Keratinocyte (primary cell): ENCODE results near the gene BCL2L1. TPM values are rescaled to one million over a fixed set of nuclear protein-coding genes. Genes with fewer than 3 reads are reported as not detected.

Source experiments
- DNase-seq: peaks from one replicate; pipeline ENCODE4 v3.0.0-alpha.2; 2011; ENCODE audit warnings: low read depth, missing footprints, low spot score
- FAIRE-seq: peaks from 2 replicates; lab custom pipeline; 2011; peaks lifted over from hg19 to GRCh38; lab: Jason Lieb, UNC
- H2AFZ ChIP-seq: 2 replicates; pipeline ENCODE4 v1.6.0; 2012; ENCODE audit warnings: low read length, control low read depth, inconsistent platforms; ENCODE audit not compliant: control insufficient read depth
- H3K27ac ChIP-seq: 2 replicates; pipeline ENCODE4 v1.5.1; 2011; ENCODE audit warnings: low read length; ENCODE audit not compliant: control insufficient read depth, insufficient read depth
- H3K27me3 ChIP-seq: 3 replicates; pipeline ENCODE4 v1.6.0; 2011; ENCODE audit warnings: low read length; ENCODE audit not compliant: control insufficient read depth, insufficient read depth; ENCODE audit errors: extremely low read depth
- H3K36me3 ChIP-seq, 2 experiments: 2 replicates in 1 of 2; 3 replicates in 1 of 2; pipeline ENCODE4 v1.5.1; 2011; ENCODE audit warnings: low read length in 2 of 2, mild to moderate bottlenecking in 1 of 2; ENCODE audit not compliant: control insufficient read depth in 2 of 2, insufficient read depth in 2 of 2; ENCODE audit errors: extremely low read depth in 1 of 2
- H3K4me1 ChIP-seq: 3 replicates; pipeline ENCODE4 v1.5.1; 2011; ENCODE audit warnings: low read length; ENCODE audit not compliant: control insufficient read depth, insufficient read depth; ENCODE audit errors: extremely low read depth
- H3K4me2 ChIP-seq: 3 replicates; pipeline ENCODE4 v1.6.0; 2011; ENCODE audit warnings: low read depth, low read length; ENCODE audit not compliant: control insufficient read depth, insufficient read depth; ENCODE audit errors: extremely low read depth
- H3K4me3 ChIP-seq, 3 experiments: fragments of 200-600 bp in 1 of 3; sonication (generic) in 1 of 3; 2 replicates in 2 of 3; 3 replicates in 1 of 3; pipeline ENCODE4 v1.5.1; 2011 to 2016; ENCODE audit warnings: low read length in 3 of 3, mild to moderate bottlenecking in 3 of 3, control low read depth in 2 of 3, inconsistent platforms in 1 of 3, low read depth in 1 of 3, mixed read lengths in 1 of 3, mixed run types in 1 of 3, moderate library complexity in 1 of 3; ENCODE audit not compliant: control insufficient read depth in 2 of 3, insufficient read depth in 2 of 3; ENCODE audit errors: extremely low read depth in 1 of 3
- H3K79me2 ChIP-seq: 2 replicates; pipeline ENCODE4 v1.6.0; 2012; ENCODE audit warnings: low read length; ENCODE audit not compliant: control insufficient read depth, insufficient read depth
- H3K9ac ChIP-seq: 3 replicates; pipeline ENCODE4 v1.6.0; 2011; ENCODE audit warnings: low read length; ENCODE audit not compliant: control insufficient read depth, insufficient read depth; ENCODE audit errors: extremely low read depth
- H3K9me1 ChIP-seq: 3 replicates; pipeline ENCODE4 v1.6.0; 2011; ENCODE audit warnings: low read length; ENCODE audit not compliant: control insufficient read depth, insufficient read depth; ENCODE audit errors: extremely low read depth
- H3K9me3 ChIP-seq: 2 replicates; pipeline ENCODE4 v1.5.1; 2012; ENCODE audit warnings: low read depth, low read length; ENCODE audit not compliant: control insufficient read depth
- H4K20me1 ChIP-seq: 3 replicates; pipeline ENCODE4 v1.6.0; 2011; ENCODE audit warnings: low read length; ENCODE audit not compliant: control insufficient read depth, insufficient read depth; ENCODE audit errors: extremely low read depth
- CTCF ChIP-seq, 3 experiments: IDR thresholded peaks in 1 of 3; conservative IDR thresholded peaks in 1 of 3; optimal IDR thresholded peaks in 1 of 3; 2 replicates in 2 of 3; 3 replicates in 1 of 3; pipeline versions ENCODE3 to v1.5.1; 2011; ENCODE audit warnings: low read length in 3 of 3, mild to moderate bottlenecking in 3 of 3, moderate library complexity in 2 of 3, control low read depth in 1 of 3, inconsistent platforms in 1 of 3; ENCODE audit not compliant: insufficient read depth in 2 of 3; ENCODE audit errors: extremely low read depth in 1 of 3
- EZH2 ChIP-seq: IDR thresholded peaks from one replicate; pipeline ENCODE4 v1.6.1; 2012; ENCODE audit warnings: inconsistent platforms, mild to moderate bottlenecking, low read length, moderate library complexity
- dilution Hi-C: fragments of 300-500 bp; cut with MboI; formaldehyde crosslinking; loops from one replicate; pipeline ENCODE4 v1.7.0; 2020; ENCODE audit warnings: low sequenced_read_pairs; ENCODE audit not compliant: extremely low pct_ligation_motif_present
- polyA plus RNA-seq, 5 experiments: library from polyadenylated mRNA; depleted of rRNA in 3 of 5; stranded (reverse) in 3 of 5; stranded (forward) in 1 of 5; unstranded in 1 of 5; fragments of >200 nt; gene quantifications; 1 replicate in 1 of 5; 2 replicates in 3 of 5; 3 replicates in 1 of 5; pipeline versions ENCODE4 v1.2.1 to v1.2.3, GENCODE V29; 2011 to 2012; ENCODE audit warnings: missing spikeins in 2 of 5, low read depth in 1 of 5, low replicate concordance in 1 of 5

BCL2L1 gene
- polyA plus RNA-seq, 1 donor (not counting 4 experiments of a cell fraction or from before 2014, with no cell fraction given) = 109 TPM

GRCh38 chr20:31654534-31654933 lies 68.1 kb downstream of the BCL2L1 start:
- Histone ChIP-seq H3K27ac (no peak overlapping the region), H2AFZ (no peak overlapping the region), H3K9me3 (no peaks in the 10 kb centered on the region), H4K20me1 (no peaks in the 10 kb centered on the region), H3K4me1 (no peaks in the 10 kb centered on the region), H3K36me3 (no peaks in the 10 kb centered on the region), H3K4me2 (no peak overlapping the region), H3K27me3 (no peaks in the 10 kb centered on the region), H3K4me3 (no peak overlapping the region), H3K9ac (no peak overlapping the region), H3K79me2 (no peaks in the 10 kb centered on the region), H3K9me1 (no peaks in the 10 kb centered on the region)
- dilution Hi-C loops = no loop called here
- no peak for TF ChIP-seq EZH2
- no peak for TF ChIP-seq CTCF (optimal IDR thresholded peaks at IDR 0.05 in 1 of 3, IDR thresholded peaks at IDR 0.05 in 1 of 3, conservative IDR thresholded peaks at IDR 0.05 in 1 of 3; ENCODE audit: extremely low read depth in 1 of 3, insufficient read depth in 2 of 3, low read length in 3 of 3)
- FAIRE-seq = no peak
- DNase-seq = no peak

- Histone ChIP-seq H3K9me1 (no peaks in the 10 kb centered on the region), H3K27ac (no peak overlapping the region), H3K9ac (no peak overlapping the region), H4K20me1 (no peaks in the 10 kb centered on the region), H3K36me3 (no peaks in the 10 kb centered on the region), H3K4me1 (no peaks in the 10 kb centered on the region), H3K4me3 (no peak overlapping the region), H3K27me3 (no peaks in the 10 kb centered on the region), H3K79me2 (no peaks in the 10 kb centered on the region), H3K4me2 (no peak overlapping the region), H2AFZ (no peak overlapping the region), H3K9me3 (no peaks in the 10 kb centered on the region)
- DNase-seq = no peak
- dilution Hi-C loops = no loop called here
- TF ChIP-seq CTCF (optimal IDR thresholded peaks at IDR 0.05 in 1 of 3, IDR thresholded peaks at IDR 0.05 in 1 of 3, conservative IDR thresholded peaks at IDR 0.05 in 1 of 3; ENCODE audit: extremely low read depth in 1 of 3, insufficient read depth in 2 of 3, low read length in 3 of 3) (no peak), EZH2 (no peak)
- no peak for FAIRE-seq
Measured at GRCh38 chr20:31653561-31653960, 69.1 kb downstream of the BCL2L1 start.
